ENCODE results near the gene FAM118B. TPM values are rescaled to one million over a fixed set of nuclear protein-coding genes. Genes with fewer than 3 reads are reported as not detected.

FAM118B gene
- total RNA-seq, 1 donor from 2014 or later, result 28.4 TPM

DNA sequence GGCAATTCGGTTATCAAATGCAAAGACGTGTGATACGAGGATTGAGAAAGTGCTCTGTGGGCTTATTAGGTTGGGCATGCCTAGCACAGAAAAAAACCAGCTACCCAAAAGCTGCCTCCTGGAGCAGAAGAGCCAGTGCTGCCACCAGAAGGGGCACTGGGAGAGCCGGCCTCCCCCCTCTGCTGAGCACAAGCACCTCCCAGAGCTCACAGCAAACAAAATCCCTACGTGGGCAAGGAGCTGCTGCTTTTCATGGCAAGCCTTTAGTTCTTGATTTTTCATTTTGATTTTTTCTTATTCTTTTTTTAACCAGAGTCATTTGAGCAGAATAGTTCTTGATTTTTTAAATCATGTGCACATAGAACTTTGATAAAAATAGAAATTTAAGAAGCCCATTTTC lies 12.9 kb upstream of the FAM118B start:
- H3K36me3 Mint-ChIP-seq (ENCODE audit: low read depth), result peaks cover 43% of the 10 kb centered on the region

DNA sequence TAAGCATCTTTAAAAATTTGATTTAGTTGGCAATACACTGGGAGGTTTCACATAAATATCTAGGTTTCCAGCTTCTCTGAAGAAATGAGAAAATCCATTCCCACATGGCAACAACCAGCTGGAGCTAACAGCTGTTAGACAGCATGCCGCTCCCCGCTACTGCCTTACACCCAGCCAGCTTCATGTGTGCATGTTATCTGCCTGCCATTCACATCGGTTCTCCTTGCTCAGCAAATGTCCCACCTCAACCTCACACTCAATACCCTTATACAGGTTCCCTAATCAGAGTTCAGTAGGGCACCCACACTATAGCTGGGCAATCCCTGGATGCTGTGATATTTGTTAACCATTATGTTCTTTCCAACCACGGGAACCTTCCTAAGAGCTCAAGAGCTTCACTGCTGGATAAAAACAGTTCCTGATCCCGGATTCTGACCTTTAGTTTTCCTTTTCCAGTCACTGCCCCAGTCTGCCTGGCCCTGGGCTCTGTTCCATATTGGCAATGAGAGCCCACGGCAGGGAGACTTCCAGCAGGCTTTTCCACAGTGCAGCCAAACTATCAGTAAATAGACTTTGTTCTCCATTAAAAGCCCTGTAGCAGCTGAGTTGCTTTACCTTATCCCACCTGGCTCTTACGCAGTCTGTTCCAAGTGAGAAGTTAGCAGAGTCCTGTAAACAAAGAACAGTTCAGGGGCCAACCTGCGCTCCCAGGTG lies 8.8 kb upstream of the FAM118B start:
- Mint-ChIP-seq H3K4me1 (no peaks in the 10 kb centered on the region), H3K4me3 (no peak overlapping the region), H3K9me3 (no peaks in the 10 kb centered on the region), H3K27me3 (ENCODE audit: low read depth) (no peaks in the 10 kb centered on the region), H3K27ac (ENCODE audit: unreplicated experiment) (no peak overlapping the region), H3K36me3 (ENCODE audit: low read depth) (peaks cover 14% of the 10 kb centered on the region)
- TF ChIP-seq CTCF (conservative IDR thresholded peaks at IDR 0.05), result no peak
- DNase-seq (ENCODE audit: low read depth, low spot score), result no peak

More for the DNA sequence above, 12.9 kb upstream of the FAM118B start:
- H3K4me1 Mint-ChIP-seq, result peaks cover 6% of the 10 kb centered on the region
- H3K9me3 Mint-ChIP-seq, result no peaks in the 10 kb centered on the region
- H3K27ac Mint-ChIP-seq (ENCODE audit: unreplicated experiment), result no peak overlapping the region
- no peak for DNase-seq (ENCODE audit: low read depth, low spot score)
- no peaks in the 10 kb centered on the region for H3K27me3 Mint-ChIP-seq (ENCODE audit: low read depth)
- TF ChIP-seq CTCF (conservative IDR thresholded peaks at IDR 0.05), result no peak
- H3K4me3 Mint-ChIP-seq, result no peak overlapping the region

- no peaks in the 10 kb centered on the region for H3K27me3 Mint-ChIP-seq (ENCODE audit: low read depth)
- peaks cover 10% of the 10 kb centered on the region for H3K36me3 Mint-ChIP-seq (ENCODE audit: low read depth)
- H3K9me3 Mint-ChIP-seq, result no peaks in the 10 kb centered on the region
- DNase-seq (ENCODE audit: low read depth, low spot score), result no peak
- no peak for TF ChIP-seq CTCF (conservative IDR thresholded peaks at IDR 0.05)
- peaks cover 4% of the 10 kb centered on the region for H3K4me1 Mint-ChIP-seq
- H3K27ac Mint-ChIP-seq (ENCODE audit: unreplicated experiment), result no peak overlapping the region
- H3K4me3 Mint-ChIP-seq, result no peak overlapping the region
These were observed 6.2 kb upstream of the FAM118B start for GRCh38 chr11:126205359-126205758.

GRCh38 chr11:126207896-126208295 lies 3.7 kb upstream of the FAM118B start:
- Mint-ChIP-seq H3K27ac (ENCODE audit: unreplicated experiment) (no peak overlapping the region), H3K27me3 (ENCODE audit: low read depth) (no peaks in the 10 kb centered on the region), H3K36me3 (ENCODE audit: low read depth) (peaks cover 8% of the 10 kb centered on the region), H3K4me1 (peaks cover 27% of the 10 kb centered on the region), H3K4me3 (no peak overlapping the region), H3K9me3 (no peaks in the 10 kb centered on the region)
- TF ChIP-seq CTCF (conservative IDR thresholded peaks at IDR 0.05), result no peak
- no peak for DNase-seq (ENCODE audit: low read depth, low spot score)

GRCh38 chr11:126210871-126211235 lies 729 bp upstream of the FAM118B start:
- H3K9me3 Mint-ChIP-seq, result no peaks in the 10 kb centered on the region
- peaks cover 5% of the 10 kb centered on the region for H3K36me3 Mint-ChIP-seq (ENCODE audit: low read depth)
- peaks cover 37% of the 10 kb centered on the region for H3K4me1 Mint-ChIP-seq
- peak overlapping the region; percentile 100 for H3K4me3 Mint-ChIP-seq
- H3K27ac Mint-ChIP-seq (ENCODE audit: unreplicated experiment), result peak overlapping the region; percentile 99
- TF ChIP-seq CTCF (conservative IDR thresholded peaks at IDR 0.05), result no peak
- no peaks in the 10 kb centered on the region for H3K27me3 Mint-ChIP-seq (ENCODE audit: low read depth)
- DNase-seq (ENCODE audit: low read depth, low spot score), result peak; percentile 7

Data from neural crest cell (in vitro differentiated cells).